ENCODE data around the gene INPP5D. TPM values are rescaled to one million over a fixed set of nuclear protein-coding genes. Genes with fewer than 3 reads are reported as not detected.

The INPP5D gene
- total RNA-seq, 1 donor from 2014 or later: 4.9 TPM

GRCh38 chr2:233085037-233085838 is 25.1 kb downstream of the INPP5D start:
- H3K4me1 ChIP-seq: peaks cover 45% of the 10 kb centered on the region

GRCh38 chr2:233085839-233086150 is 25.7 kb downstream of the INPP5D start:
- TF ChIP-seq CTCF (IDR thresholded peaks at IDR 0.05; ENCODE audit: borderline replicate concordance): no peak
- H3K4me1 ChIP-seq: peaks cover 45% of the 10 kb centered on the region
- intact Hi-C loops (cut with micrococcal nuclease): no loop called here

More at GRCh38 chr2:233085037-233085838, 25.1 kb downstream of the INPP5D start:
- no peaks in the 10 kb centered on the region for H3K9me3 ChIP-seq (replicated peaks)
- intact Hi-C loops (cut with micrococcal nuclease): no loop called here
- H3K27me3 ChIP-seq (ENCODE audit: low read depth): peaks cover 5% of the 10 kb centered on the region
- H3K4me3 ChIP-seq: no peak overlapping the region
- DNase-seq: no peak
- TF ChIP-seq CTCF (IDR thresholded peaks at IDR 0.05; ENCODE audit: borderline replicate concordance): no peak
- H3K36me3 ChIP-seq: no peaks in the 10 kb centered on the region
- peak overlapping the region; percentile 90 for H3K27ac ChIP-seq (replicated peaks)

GRCh38 chr2:233087713-233088112 is 27.6 kb downstream of the INPP5D start:
- Histone ChIP-seq H3K27ac (replicated peaks) (peak overlapping the region; percentile 19), H3K27me3 (ENCODE audit: low read depth) (no peaks in the 10 kb centered on the region), H3K4me3 (no peak overlapping the region), H3K36me3 (no peaks in the 10 kb centered on the region), H3K4me1 (peaks cover 40% of the 10 kb centered on the region), H3K9me3 (replicated peaks) (no peaks in the 10 kb centered on the region)
- no peak for DNase-seq
- intact Hi-C loops (cut with micrococcal nuclease): no loop called here
- TF ChIP-seq CTCF (IDR thresholded peaks at IDR 0.05; ENCODE audit: borderline replicate concordance): no peak

More at GRCh38 chr2:233085839-233086150, 25.7 kb downstream of the INPP5D start:
- H3K27me3 ChIP-seq (ENCODE audit: low read depth): peaks cover 2% of the 10 kb centered on the region
- peak overlapping the region; percentile 90 for H3K27ac ChIP-seq (replicated peaks)
- H3K4me3 ChIP-seq: no peak overlapping the region
- no peaks in the 10 kb centered on the region for H3K36me3 ChIP-seq
- no peaks in the 10 kb centered on the region for H3K9me3 ChIP-seq (replicated peaks)
- no peak for DNase-seq

- Histone ChIP-seq H3K27ac (replicated peaks) (no peak overlapping the region), H3K4me3 (no peak overlapping the region), H3K4me1 (peaks cover 28% of the 10 kb centered on the region), H3K9me3 (replicated peaks) (no peaks in the 10 kb centered on the region), H3K36me3 (no peaks in the 10 kb centered on the region), H3K27me3 (ENCODE audit: low read depth) (no peaks in the 10 kb centered on the region)
- no peak for DNase-seq
- intact Hi-C loops (cut with micrococcal nuclease): no loop called here
- no peak for TF ChIP-seq CTCF (IDR thresholded peaks at IDR 0.05; ENCODE audit: borderline replicate concordance)
These were observed 28.8 kb downstream of the INPP5D start for GRCh38 chr2:233088972-233089345.

GRCh38 chr2:233089851-233090250 is 29.7 kb downstream of the INPP5D start:
- H3K27ac ChIP-seq (replicated peaks): no peak overlapping the region
- H3K9me3 ChIP-seq (replicated peaks): no peaks in the 10 kb centered on the region
- H3K4me1 ChIP-seq: peaks cover 27% of the 10 kb centered on the region

More at GRCh38 chr2:233089851-233090250, 29.7 kb downstream of the INPP5D start:
- peaks cover 5% of the 10 kb centered on the region for H3K27me3 ChIP-seq (ENCODE audit: low read depth)
- intact Hi-C loops (cut with micrococcal nuclease): no loop called here
- H3K4me3 ChIP-seq: no peak overlapping the region
- H3K36me3 ChIP-seq: no peaks in the 10 kb centered on the region
- no peak for TF ChIP-seq CTCF (IDR thresholded peaks at IDR 0.05; ENCODE audit: borderline replicate concordance)
- no peak for DNase-seq
